Gastrocnemius medialis (tissue), 4 donors: ENCODE data around the gene IGF2BP2.

Experiments used
- CTCF ChIP-seq, 5 experiments: fragments of 450-650 bp in 3 of 5; fragments of 200-600 bp in 2 of 5; sonication (generic) in 2 of 5; IDR thresholded peaks in 4 of 5; conservative IDR thresholded peaks in 1 of 5; 1 replicate in 4 of 5; 2 replicates in 1 of 5; pipeline ENCODE4 v1.5.1; 2016 to 2019; ENCODE audit warnings: antibody characterized with exemption in 5 of 5, mild to moderate bottlenecking in 3 of 5, moderate library complexity in 3 of 5
- POLR2A ChIP-seq, 2 donors: fragments of 450-650 bp; IDR thresholded peaks; one replicate each; pipeline ENCODE4 v1.6.1; 2017; ENCODE audit warnings: antibody characterized with exemption in 2 of 2, mild to moderate bottlenecking in 2 of 2, moderate library complexity in 2 of 2

DNA sequence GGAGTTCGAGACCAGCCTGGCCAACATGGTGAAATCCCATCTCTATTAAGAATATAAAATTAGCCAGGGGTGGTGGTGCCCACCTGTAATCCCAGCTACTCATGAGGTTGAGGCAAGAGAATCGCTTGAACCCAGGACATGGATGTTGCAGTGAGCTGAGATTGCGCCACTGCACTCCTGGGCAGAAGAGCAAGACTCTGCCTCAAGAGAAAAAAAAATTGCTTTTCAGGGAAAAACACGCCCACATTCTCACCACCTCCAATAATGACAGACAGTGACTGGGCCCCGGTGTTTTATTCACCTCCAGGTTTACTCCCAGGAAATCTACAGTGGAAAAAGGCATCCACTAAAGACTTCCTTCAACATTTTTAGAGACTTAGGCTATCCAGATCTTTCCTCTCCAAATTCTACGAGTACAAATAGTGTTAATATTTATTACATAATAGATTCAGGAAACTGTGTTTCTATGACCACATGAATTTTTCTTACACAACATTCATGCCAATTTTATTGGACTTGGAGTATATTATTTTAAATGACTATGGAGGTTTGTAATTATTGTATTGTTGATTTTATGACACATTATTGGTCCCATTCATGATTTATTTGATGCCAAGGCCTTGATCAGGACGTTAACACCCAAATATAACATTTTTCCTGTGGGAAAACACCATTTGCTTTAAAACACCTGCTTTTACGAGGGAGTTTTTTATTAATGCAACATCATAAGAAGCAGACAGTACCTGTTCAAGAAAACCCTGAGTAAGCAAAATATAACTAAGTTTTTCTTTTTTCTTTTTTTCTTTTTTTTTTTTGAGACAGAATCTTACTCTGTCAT, 26.6 kb downstream of the IGF2BP2 start:
- TF ChIP-seq CTCF (IDR thresholded peaks at IDR 0.05 in 4 of 5, conservative IDR thresholded peaks at IDR 0.05 in 1 of 5) (no peak), POLR2A (IDR thresholded peaks at IDR 0.05) (no peak)
